Lower leg skin (tissue), 3 donors: ENCODE results near the gene CHERP.

Source experiments
- POLR2A ChIP-seq, 2 donors: fragments of 450-650 bp; IDR thresholded peaks; one replicate each; pipeline ENCODE4 v1.6.1; 2016 to 2017; ENCODE audit warnings: antibody characterized with exemption in 2 of 2, mild to moderate bottlenecking in 1 of 2, moderate library complexity in 1 of 2
- TF ChIP-seq, protein P1 (sequence below), 3 donors: fragments of 450-650 bp; IDR thresholded peaks; one replicate each; pipeline ENCODE4 v1.5.1; 2016; ENCODE audit warnings: antibody characterized with exemption in 3 of 3, mild to moderate bottlenecking in 3 of 3, moderate library complexity in 2 of 3

GRCh38 chr19:16584248-16585093 is 42.2 kb upstream of the CHERP start:
- TF ChIP-seq, protein P1, sequence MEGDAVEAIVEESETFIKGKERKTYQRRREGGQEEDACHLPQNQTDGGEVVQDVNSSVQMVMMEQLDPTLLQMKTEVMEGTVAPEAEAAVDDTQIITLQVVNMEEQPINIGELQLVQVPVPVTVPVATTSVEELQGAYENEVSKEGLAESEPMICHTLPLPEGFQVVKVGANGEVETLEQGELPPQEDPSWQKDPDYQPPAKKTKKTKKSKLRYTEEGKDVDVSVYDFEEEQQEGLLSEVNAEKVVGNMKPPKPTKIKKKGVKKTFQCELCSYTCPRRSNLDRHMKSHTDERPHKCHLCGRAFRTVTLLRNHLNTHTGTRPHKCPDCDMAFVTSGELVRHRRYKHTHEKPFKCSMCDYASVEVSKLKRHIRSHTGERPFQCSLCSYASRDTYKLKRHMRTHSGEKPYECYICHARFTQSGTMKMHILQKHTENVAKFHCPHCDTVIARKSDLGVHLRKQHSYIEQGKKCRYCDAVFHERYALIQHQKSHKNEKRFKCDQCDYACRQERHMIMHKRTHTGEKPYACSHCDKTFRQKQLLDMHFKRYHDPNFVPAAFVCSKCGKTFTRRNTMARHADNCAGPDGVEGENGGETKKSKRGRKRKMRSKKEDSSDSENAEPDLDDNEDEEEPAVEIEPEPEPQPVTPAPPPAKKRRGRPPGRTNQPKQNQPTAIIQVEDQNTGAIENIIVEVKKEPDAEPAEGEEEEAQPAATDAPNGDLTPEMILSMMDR (IDR thresholded peaks at IDR 0.05), result no peak
- TF ChIP-seq POLR2A (IDR thresholded peaks at IDR 0.05), result no peak
